ENCODE data around the gene DCXR.

DCXR gene

GRCh38 chr17:82049521-82049971, 12.0 kb upstream of the DCXR start:
- no peak for TF ChIP-seq Cebpa-rat (IDR thresholded peaks at IDR 0.05)
- 0 out of 20 replicates have a peak overlapping the region, but pooled peaks of 1 of the 10 experiments have one; percentile 98 for H3K4me3 ChIP-seq
- H4K20me1 ChIP-seq, result peaks cover 0 to 38% (median 26%) of the 10 kb centered on the region in 11 experiments; a peak in 19 of 22 replicates
- H3K9ac ChIP-seq, result peak overlapping the region in 7 of 11 experiments; percentile 32 to 94 (median 90); a peak in 8 of 22 replicates
- no peak overlapping the region for H3K27ac ChIP-seq
- no peaks in the 10 kb centered on the region for H3K9me3 ChIP-seq (replicated peaks in 1 of 11)
- H3K4me1 ChIP-seq, result peaks cover 27 to 34% (median 32%) of the 10 kb centered on the region in 10 experiments
- H3K4me2 ChIP-seq, result peak overlapping the region in 4 of 11 experiments; percentile 92 to 99 (median 96); a peak in 3 of 22 replicates
- H3K27me3 ChIP-seq, result no peaks in the 10 kb centered on the region
- H3K36me3 ChIP-seq, result peaks cover 18 to 57% (median 46%) of the 10 kb centered on the region in 11 experiments

- peak overlapping the region in 2 of 11 experiments; percentile 90 to 94; a peak in 2 of 22 replicates for H3K9ac ChIP-seq
- H3K36me3 ChIP-seq, result peaks cover 14 to 52% (median 41%) of the 10 kb centered on the region in 11 experiments
- peaks cover 27 to 34% (median 31%) of the 10 kb centered on the region in 10 experiments for H3K4me1 ChIP-seq
- 0 out of 22 replicates have a peak overlapping the region, but pooled peaks of 1 of the 11 experiments have one; percentile 98 for H3K4me2 ChIP-seq
- no peaks in the 10 kb centered on the region for H3K9me3 ChIP-seq (replicated peaks in 1 of 11)
- no peak overlapping the region for H3K4me3 ChIP-seq
- H3K27me3 ChIP-seq, result no peaks in the 10 kb centered on the region
- TF ChIP-seq Cebpa-rat (IDR thresholded peaks at IDR 0.05), result no peak
- peaks cover 0 to 33% (median 22%) of the 10 kb centered on the region in 11 experiments; a peak in 19 of 22 replicates for H4K20me1 ChIP-seq
- no peak overlapping the region for H3K27ac ChIP-seq
Observed at GRCh38 chr17:82049106-82049505, 11.6 kb upstream of the DCXR start.

- H3K9ac ChIP-seq, result no peak overlapping the region; a peak in 1 of 22 replicates
- H3K27me3 ChIP-seq, result no peaks in the 10 kb centered on the region
- peaks cover 9 to 47% (median 36%) of the 10 kb centered on the region in 11 experiments; a peak in 21 of 22 replicates for H3K36me3 ChIP-seq
- peaks cover 23 to 30% (median 26%) of the 10 kb centered on the region in 10 experiments for H3K4me1 ChIP-seq
- peaks cover 0 to 28% (median 17%) of the 10 kb centered on the region in 11 experiments; a peak in 19 of 22 replicates for H4K20me1 ChIP-seq
- H3K4me2 ChIP-seq, result no peak overlapping the region
- no peak overlapping the region for H3K4me3 ChIP-seq
- no peak overlapping the region for H3K27ac ChIP-seq
- no peak for TF ChIP-seq Cebpa-rat (IDR thresholded peaks at IDR 0.05)
- H3K9me3 ChIP-seq (replicated peaks in 1 of 11), result no peaks in the 10 kb centered on the region
Observed at GRCh38 chr17:82048571-82048971, 11.1 kb upstream of the DCXR start.

GRCh38 chr17:82047914-82048570, 10.5 kb upstream of the DCXR start:
- Histone ChIP-seq H3K27me3 (no peaks in the 10 kb centered on the region), H3K9ac (no peak overlapping the region; a peak in 1 of 22 replicates), H3K4me1 (peaks cover 18 to 25% (median 21%) of the 10 kb centered on the region in 10 experiments), H3K27ac (no peak overlapping the region), H4K20me1 (peaks cover 0 to 22% (median 11%) of the 10 kb centered on the region in 11 experiments; a peak in 19 of 22 replicates), H3K4me3 (no peak overlapping the region), H3K36me3 (peaks cover 5 to 42% (median 32%) of the 10 kb centered on the region in 11 experiments; a peak in 17 of 22 replicates), H3K9me3 (replicated peaks in 1 of 11) (no peaks in the 10 kb centered on the region), H3K4me2 (no peak overlapping the region)
- no peak for TF ChIP-seq Cebpa-rat (IDR thresholded peaks at IDR 0.05)

GRCh38 chr17:82047379-82047778, 9.9 kb upstream of the DCXR start:
- Histone ChIP-seq H3K27me3 (no peaks in the 10 kb centered on the region), H4K20me1 (peaks cover 0 to 16% (median 5%) of the 10 kb centered on the region in 11 experiments; a peak in 19 of 22 replicates), H3K27ac (no peak overlapping the region), H3K4me2 (no peak overlapping the region), H3K9ac (no peak overlapping the region), H3K9me3 (replicated peaks in 1 of 11) (no peaks in the 10 kb centered on the region), H3K4me3 (no peak overlapping the region), H3K36me3 (peaks cover 5 to 42% (median 31%) of the 10 kb centered on the region in 11 experiments; a peak in 16 of 22 replicates), H3K4me1 (peaks cover 12 to 18% (median 14%) of the 10 kb centered on the region in 10 experiments)
- TF ChIP-seq Cebpa-rat (IDR thresholded peaks at IDR 0.05), result no peak

GRCh38 chr17:82046903-82047302, 9.4 kb upstream of the DCXR start:
- H3K36me3 ChIP-seq, result peaks cover 5 to 42% (median 31%) of the 10 kb centered on the region in 11 experiments; a peak in 16 of 22 replicates
- H3K27me3 ChIP-seq, result no peaks in the 10 kb centered on the region
- peaks cover 0 to 11% (median 0%) of the 10 kb centered on the region in 11 experiments; a peak in 8 of 22 replicates for H4K20me1 ChIP-seq
- H3K9ac ChIP-seq, result no peak overlapping the region
- H3K4me2 ChIP-seq, result no peak overlapping the region
- no peaks in the 10 kb centered on the region for H3K9me3 ChIP-seq (replicated peaks in 1 of 11)
- no peak for TF ChIP-seq Cebpa-rat (IDR thresholded peaks at IDR 0.05)
- H3K4me1 ChIP-seq, result peaks cover 11 to 18% (median 14%) of the 10 kb centered on the region in 10 experiments
- H3K27ac ChIP-seq, result no peak overlapping the region
- no peak overlapping the region for H3K4me3 ChIP-seq

GRCh38 chr17:82045936-82046484, 8.5 kb upstream of the DCXR start:
- Histone ChIP-seq H3K4me1 (peaks cover 9 to 25% (median 12%) of the 10 kb centered on the region in 10 experiments), H3K36me3 (peaks cover 5 to 42% (median 31%) of the 10 kb centered on the region in 11 experiments; a peak in 16 of 22 replicates), H3K9me3 (replicated peaks in 1 of 11) (no peaks in the 10 kb centered on the region), H3K4me3 (no peak overlapping the region), H4K20me1 (peaks cover 0 to 9% (median 0%) of the 10 kb centered on the region in 11 experiments; a peak in 2 of 22 replicates), H3K9ac (peak overlapping the region in 1 of 11 experiments; percentile 19; a peak in 1 of 22 replicates), H3K27me3 (no peaks in the 10 kb centered on the region), H3K4me2 (no peak overlapping the region), H3K27ac (no peak overlapping the region)
- TF ChIP-seq Cebpa-rat (IDR thresholded peaks at IDR 0.05), result no peak

GRCh38 chr17:82043507-82043906, 6.0 kb upstream of the DCXR start:
- H3K9me3 ChIP-seq (replicated peaks in 1 of 11), result no peaks in the 10 kb centered on the region
- no peak overlapping the region for H3K4me2 ChIP-seq
- H4K20me1 ChIP-seq, result peaks cover 0 to 3% (median 0%) of the 10 kb centered on the region in 11 experiments; a peak in 1 of 22 replicates
- no peak overlapping the region for H3K27ac ChIP-seq
- peaks cover 5 to 23% (median 18%) of the 10 kb centered on the region in 11 experiments; a peak in 16 of 22 replicates for H3K36me3 ChIP-seq
- H3K27me3 ChIP-seq, result no peaks in the 10 kb centered on the region
- no peak overlapping the region for H3K9ac ChIP-seq
- H3K4me1 ChIP-seq, result peaks cover 0 to 20% (median 0%) of the 10 kb centered on the region in 10 experiments; a peak in 8 of 20 replicates
- TF ChIP-seq Cebpa-rat (IDR thresholded peaks at IDR 0.05), result no peak
- no peak overlapping the region for H3K4me3 ChIP-seq

GRCh38 chr17:82042649-82043048, 5.2 kb upstream of the DCXR start:
- Histone ChIP-seq H3K9ac (no peak overlapping the region), H3K4me3 (no peak overlapping the region), H3K9me3 (replicated peaks in 1 of 11) (no peaks in the 10 kb centered on the region)

More at GRCh38 chr17:82042649-82043048, 5.2 kb upstream of the DCXR start:
- no peaks in the 10 kb centered on the region for H3K27me3 ChIP-seq
- peaks cover 0 to 3% (median 0%) of the 10 kb centered on the region in 11 experiments; a peak in 1 of 22 replicates for H4K20me1 ChIP-seq
- H3K4me1 ChIP-seq, result peaks cover 4 to 26% (median 6%) of the 10 kb centered on the region in 10 experiments; a peak in 18 of 20 replicates
- H3K36me3 ChIP-seq, result peaks cover 0 to 15% (median 11%) of the 10 kb centered on the region in 11 experiments; a peak in 13 of 22 replicates
- TF ChIP-seq Cebpa-rat (IDR thresholded peaks at IDR 0.05), result no peak
- H3K27ac ChIP-seq, result no peak overlapping the region
- H3K4me2 ChIP-seq, result no peak overlapping the region
